Measurements from ENCODE around the gene SDK2. TPM values are rescaled to one million over a fixed set of nuclear protein-coding genes. Genes with fewer than 3 reads are reported as not detected.

SDK2 gene
- total RNA-seq, 2 donors from 2014 or later, result 0.94 to 2.1 TPM

DNA sequence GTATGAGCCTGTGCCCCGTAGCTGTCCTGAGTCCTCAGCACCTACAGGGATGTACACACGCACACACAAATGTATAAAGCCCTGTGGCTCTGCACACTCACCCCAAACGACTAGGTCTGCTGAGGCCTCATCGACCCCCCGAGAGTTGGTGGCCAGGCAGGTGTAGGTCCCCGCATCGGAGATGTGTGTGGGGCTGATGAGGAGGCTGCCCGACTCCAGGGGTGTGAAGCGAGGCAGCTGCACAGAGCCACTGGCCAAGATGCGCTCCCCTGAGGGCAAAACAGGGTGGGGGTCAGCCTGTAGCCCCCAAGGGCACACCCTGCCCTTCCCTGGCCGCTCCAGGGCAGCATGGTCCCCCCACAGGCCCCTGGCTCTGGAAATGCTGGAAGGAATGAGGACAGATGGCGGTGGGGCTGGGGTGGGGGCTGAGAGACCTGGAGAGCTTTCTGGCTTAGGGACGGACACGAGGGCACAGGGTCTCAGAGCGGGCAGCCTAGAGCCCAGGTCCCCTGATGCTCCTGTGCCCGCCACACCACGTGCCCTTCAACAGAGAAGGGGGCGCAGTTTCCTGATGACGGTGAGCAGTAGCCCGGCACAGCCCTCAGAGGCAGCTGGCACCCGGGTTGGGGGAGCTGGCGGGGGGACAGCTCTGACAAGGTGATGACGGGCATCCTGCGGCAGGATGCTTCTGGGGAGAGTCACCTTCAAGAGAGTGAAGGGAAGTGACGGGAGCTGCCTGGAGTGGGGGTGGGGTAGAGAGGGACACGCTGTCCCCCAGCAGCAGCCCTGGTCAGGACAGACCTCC is 212.6 kb downstream of the SDK2 start:
- intact Hi-C loops (cut with DNase I), result loop anchor here (5.0 to 10.0 kb wide), 2 partner anchors 211 to 743 kb away; partner anchors contain the start of gene SDK2 (in 1 of the 2)
- ATAC-seq, result peak in 1 of 2 donors; percentile 50
- no peak for DNase-seq

DNA sequence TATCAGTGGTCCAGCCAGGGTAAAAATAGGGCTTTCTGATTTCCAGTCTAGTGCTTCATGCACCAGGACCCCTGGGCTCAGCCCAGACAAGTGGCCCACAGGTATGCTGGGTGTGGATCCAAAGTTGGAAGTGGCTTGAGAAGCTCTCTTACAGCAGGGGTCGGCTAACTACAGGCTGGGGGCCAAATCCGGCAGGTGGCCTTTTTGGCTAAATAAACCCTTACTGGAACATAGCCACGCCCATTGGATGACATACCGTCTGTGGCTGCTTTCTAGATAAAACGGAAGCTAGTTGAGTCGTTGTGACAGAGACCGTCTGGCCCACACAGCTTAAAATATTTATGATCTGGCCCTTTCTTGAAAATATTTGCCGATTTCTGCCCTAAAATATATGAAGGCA is 213.4 kb downstream of the SDK2 start:
- DNase-seq (no peak), ATAC-seq (peak in 1 of 2 donors; percentile 42)
- intact Hi-C loops (cut with DNase I), result loop anchor here (5.0 to 10.0 kb wide), 2 partner anchors 211 to 744 kb away; partner anchors contain the start of gene SDK2 (in 1 of the 2)

DNA sequence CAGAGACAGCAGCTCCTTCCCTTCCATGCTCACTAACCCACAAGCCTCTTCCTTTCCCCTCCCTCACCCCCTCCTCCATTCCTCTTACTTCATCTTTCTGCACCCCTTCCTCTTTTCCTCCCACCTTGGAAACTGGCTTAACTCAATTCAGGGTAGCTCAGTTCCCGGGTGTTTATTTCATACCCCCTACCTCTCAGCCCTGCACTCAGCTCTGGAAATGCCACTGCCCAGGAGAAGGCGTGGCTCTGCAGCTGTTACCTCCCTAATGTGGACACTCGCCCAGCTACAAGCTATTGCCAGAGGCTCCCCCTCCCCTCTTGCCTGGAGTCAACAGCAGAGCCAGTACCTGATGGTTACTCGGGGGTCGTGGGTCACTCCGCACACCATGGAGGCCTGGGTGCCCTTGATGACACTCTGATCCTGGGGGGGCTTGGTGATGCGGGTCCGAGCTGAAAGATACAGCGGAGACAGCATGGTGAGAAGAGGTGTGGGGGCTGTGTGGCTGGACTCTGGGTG is 214.0 kb downstream of the SDK2 start:
- ATAC-seq (no peak), DNase-seq (no peak)
- intact Hi-C loops (cut with DNase I), result loop anchor here (5.0 to 10.0 kb wide), 2 partner anchors 212 to 745 kb away; partner anchors contain the start of gene SDK2 (in 1 of the 2)

DNA sequence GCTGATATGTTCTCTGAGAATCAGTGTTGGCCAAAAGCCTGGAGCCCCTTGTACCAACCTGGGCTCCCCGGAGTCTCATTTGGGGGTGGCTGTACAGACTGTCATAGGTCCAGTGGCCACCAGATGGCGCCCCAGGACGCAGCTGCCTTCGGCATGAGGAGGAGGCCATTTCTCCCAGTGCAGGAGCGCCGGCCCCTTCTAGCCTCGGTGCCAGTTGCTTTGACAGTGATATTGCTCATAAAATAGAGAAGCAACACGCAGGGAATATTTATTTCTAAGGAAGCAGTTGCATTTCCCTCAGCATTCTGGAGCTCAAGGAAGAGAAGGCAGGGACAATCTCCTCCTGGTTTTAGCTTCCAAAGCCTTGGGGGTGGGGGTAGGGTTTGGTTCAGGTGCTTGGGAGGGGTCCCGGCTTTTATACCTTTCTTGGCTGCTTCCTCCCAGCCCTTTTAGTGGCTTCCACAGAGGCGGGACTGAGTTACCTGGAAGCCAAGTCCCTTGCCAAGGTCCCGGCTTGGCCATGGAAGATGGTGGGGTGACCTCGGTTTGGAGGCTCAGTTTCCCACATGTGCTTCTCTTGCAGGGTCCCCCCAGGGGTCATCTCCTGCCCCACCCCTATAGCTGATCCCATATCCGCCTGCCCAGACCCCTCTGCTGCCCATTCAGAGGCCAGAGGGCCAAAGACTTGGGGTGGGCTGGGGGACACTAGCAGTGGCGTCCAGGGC is 214.6 kb downstream of the SDK2 start:
- ATAC-seq (peak; percentile 89 to 93), DNase-seq (peak; percentile 92)
- intact Hi-C loops (cut with DNase I), result loop anchor here (1.0 to 10.0 kb wide), 7 partner anchors 213 to 747 kb away; partner anchors contain the start of gene SDK2 (in 1 of the 2)

DNA sequence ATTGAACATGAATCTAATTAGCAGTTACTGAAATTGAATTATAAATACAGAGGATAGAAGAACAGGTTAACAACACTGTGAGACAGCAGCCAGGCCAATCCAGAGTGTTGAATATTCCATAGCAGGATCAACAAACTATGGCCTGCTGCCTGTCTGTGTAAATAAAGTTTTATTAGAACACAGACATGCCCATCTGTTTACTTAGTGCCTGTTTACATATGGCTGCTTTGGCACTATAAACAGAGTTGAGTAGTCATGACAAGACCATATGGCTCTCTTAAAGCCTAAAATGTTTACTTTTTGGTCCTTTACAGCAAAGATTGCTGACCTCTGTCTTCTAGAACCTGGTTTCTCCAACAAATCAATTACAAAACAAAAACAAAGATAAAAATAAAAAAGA is 217.0 kb downstream of the SDK2 start:
- ATAC-seq, result no peak

DNA sequence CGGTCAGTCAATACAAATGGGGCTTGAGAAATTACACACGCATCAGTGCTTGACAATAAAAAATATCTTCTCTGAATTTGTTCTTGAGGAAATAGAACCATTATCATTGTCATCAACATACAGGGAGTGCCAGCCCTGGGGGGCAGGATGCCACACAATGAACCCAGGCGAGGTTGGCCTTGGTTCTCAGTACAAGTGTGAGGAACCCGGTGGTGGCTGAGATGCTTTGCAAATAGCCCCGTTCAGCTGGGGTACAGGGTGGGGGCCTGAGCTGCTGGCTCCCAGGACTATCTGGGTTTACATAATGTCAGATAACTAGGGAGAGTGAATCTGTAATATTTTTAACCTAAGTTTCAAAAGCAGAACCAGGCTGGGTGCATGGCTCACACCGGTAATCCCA is 219.7 kb downstream of the SDK2 start:
- ATAC-seq (no peak), DNase-seq (no peak)
- intact Hi-C loops (cut with DNase I), result loop anchor here in 1 of 2 donors (10.0 kb wide), 1 partner anchor 290 kb away; no protein-coding TSS in a partner anchor

More for the DNA sequence above, 217.0 kb downstream of the SDK2 start:
- DNase-seq, result no peak
- intact Hi-C loops (cut with DNase I), result loop anchor here (5.0 to 10.0 kb wide), 3 partner anchors 220 to 530 kb away; no protein-coding TSS in a partner anchor

DNA sequence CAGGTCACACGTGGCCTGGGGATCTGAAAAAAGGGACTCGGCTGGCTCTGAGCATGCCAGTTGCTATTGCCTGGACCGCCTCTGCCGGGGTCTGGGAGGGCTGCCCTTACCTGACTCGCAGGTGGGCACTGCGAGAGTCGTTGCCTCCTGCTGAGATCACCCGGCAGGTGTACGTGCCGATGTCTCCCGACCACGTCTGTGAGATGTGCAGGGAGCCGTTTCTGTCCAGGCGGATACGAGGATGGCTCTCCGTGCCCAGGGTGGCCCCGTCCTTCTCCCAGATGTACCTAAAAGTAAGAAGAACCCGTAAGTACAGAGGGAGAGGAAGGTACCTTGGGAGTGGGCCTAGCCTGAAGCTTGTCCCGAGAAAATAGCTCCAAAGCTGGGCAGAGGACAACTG is 220.4 kb downstream of the SDK2 start:
- no peak for DNase-seq
- intact Hi-C loops (cut with DNase I), result loop anchor here in 1 of 2 donors (10.0 kb wide), 1 partner anchor 291 kb away; no protein-coding TSS in a partner anchor

DNA sequence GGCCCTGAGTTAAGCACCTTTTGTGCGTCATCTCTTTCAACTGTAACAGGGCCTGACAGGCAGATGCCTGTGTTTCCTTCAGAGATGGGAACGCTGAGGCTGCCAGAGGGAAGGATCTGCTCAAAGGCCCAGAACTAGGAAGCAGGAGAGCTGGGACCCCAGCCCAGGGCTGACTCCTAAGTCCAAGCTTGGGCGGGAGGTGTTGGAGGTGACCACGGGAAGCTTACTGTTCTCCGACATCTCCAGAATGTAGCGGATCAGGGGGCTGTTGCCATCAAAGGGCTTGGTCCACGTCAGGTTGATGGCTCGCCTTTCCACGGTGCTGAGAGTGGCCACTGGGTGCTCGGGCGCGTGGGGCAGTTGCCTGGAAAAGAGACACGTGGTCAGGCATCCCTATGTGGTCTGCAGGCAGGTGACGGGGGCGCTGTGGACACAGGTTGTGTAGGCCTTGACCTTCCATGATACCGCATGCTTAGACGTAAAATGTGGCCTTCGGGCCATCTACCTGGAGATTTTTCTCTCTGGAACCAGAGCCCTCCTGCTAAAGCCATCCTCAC is 221.0 kb downstream of the SDK2 start:
- intact Hi-C loops (cut with DNase I), result loop anchor here in 1 of 2 donors (10.0 kb wide), 1 partner anchor 292 kb away; no protein-coding TSS in a partner anchor
- DNase-seq, result no peak

More for the DNA sequence above, 220.4 kb downstream of the SDK2 start:
- no peak for ATAC-seq

DNA sequence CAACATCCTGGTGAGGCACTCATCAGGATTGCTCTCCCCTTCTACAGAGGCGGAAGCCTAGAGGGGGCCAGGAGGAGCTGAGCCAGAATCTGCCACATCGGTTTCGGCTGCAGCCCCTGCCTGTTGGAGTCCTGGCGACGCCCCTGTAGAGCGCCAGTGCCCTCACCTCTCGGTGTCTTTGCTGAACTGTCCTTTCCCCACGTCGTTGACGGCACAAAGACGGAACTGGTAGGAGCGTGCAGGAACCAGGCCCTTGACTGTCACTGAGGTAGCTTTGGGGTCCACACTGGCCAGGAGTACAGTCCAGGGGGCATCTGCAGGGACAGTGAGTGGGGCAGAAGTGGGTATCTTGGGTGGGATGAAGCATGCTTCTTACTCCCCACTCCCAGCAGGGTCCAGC is 222.1 kb downstream of the SDK2 start:
- ATAC-seq (no peak), DNase-seq (no peak)
- intact Hi-C loops (cut with DNase I), result loop anchor here in 1 of 2 donors (10.0 kb wide), 1 partner anchor 293 kb away; no protein-coding TSS in a partner anchor

More for the DNA sequence above, 221.0 kb downstream of the SDK2 start:
- ATAC-seq, result no peak

DNA sequence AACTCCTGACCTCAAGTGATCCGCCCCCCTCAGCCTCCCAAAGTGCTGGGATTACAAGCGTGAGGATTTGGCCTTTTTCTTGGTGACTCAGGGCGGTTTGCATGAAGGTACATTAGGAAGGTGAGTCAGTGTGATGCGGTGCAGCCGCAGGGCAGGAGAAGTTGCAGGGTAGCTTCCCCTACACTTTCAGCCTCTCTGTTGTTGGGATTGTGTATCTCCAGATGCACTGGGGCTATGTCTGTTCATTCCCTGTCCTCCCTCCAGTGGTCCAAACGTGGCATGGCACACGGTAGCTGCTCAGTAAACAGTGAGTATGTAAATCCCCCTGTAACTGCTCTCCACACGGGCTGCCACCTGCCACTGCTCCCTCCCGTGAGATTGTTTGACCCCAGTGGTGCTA is 223.3 kb downstream of the SDK2 start:
- no peak for DNase-seq
- intact Hi-C loops (cut with DNase I), result loop anchor here in 1 of 2 donors (10.0 kb wide), 1 partner anchor 294 kb away; no protein-coding TSS in a partner anchor

DNA sequence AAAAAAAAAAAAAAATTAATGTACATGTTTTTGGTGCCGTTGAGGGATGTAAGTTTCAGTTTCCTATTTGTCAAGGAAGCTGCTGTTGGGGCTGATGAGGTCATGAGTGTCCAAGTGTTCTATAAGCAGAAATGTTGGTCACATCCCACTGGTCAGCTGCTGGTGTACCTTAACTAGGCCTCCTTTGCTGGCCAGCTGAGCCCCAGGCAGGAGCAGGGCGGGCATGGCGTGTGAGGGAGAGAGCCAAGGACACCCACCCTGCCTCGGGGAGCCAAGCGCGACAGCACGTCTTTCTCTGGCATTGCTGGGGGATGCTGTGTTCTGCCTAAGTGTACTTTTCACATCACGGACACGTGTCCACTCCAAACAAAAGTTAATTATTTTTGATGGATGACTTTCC is 224.4 kb downstream of the SDK2 start:
- DNase-seq (no peak), ATAC-seq (no peak)
- intact Hi-C loops (cut with DNase I), result loop anchor here in 1 of 2 donors (10.0 kb wide), 1 partner anchor 295 kb away; no protein-coding TSS in a partner anchor

More for the DNA sequence above, 223.3 kb downstream of the SDK2 start:
- ATAC-seq, result no peak

DNA sequence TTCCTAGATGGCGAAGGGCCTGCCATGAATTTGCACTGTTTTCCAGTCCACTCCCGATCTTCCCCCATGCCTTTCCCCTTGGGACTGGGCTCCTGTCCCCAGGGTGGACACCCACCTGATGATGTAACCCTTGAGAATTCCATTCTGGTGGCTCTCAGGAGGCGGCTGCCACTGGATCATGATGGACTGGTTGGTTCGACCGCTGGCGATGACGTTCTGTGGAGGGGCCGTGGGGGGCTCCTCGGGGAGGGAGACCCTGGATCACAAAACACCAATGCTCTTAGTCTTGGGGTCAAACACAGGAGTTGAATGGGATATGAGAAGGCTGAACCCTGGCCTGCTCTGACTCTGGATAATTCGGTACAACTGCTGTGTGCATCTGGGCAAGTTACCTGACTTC is 225.2 kb downstream of the SDK2 start:
- no peak for DNase-seq
- no peak for ATAC-seq
- intact Hi-C loops (cut with DNase I), result no loop called here

DNA sequence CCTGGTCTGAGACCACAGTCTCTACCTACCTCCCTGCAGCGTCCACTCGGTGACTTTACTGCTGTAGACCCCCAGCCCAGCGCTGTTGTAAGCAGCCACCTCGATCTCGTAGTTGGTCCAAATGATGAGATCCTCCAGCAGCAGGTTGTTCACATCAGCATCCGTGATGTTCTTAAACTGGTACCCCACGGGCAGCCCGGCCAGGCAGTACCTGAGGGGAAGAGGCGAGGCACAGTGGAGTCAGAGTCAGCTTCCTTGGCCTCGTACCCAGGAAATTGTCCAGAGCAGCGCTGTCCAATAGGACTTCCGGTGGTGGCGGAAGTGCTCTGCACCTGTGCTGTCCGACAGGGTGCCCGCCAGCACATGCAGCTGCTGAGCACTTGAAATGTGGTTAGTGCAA is 228.5 kb downstream of the SDK2 start:
- DNase-seq, result no peak
- no peak for ATAC-seq
- intact Hi-C loops (cut with DNase I), result no loop called here

DNA sequence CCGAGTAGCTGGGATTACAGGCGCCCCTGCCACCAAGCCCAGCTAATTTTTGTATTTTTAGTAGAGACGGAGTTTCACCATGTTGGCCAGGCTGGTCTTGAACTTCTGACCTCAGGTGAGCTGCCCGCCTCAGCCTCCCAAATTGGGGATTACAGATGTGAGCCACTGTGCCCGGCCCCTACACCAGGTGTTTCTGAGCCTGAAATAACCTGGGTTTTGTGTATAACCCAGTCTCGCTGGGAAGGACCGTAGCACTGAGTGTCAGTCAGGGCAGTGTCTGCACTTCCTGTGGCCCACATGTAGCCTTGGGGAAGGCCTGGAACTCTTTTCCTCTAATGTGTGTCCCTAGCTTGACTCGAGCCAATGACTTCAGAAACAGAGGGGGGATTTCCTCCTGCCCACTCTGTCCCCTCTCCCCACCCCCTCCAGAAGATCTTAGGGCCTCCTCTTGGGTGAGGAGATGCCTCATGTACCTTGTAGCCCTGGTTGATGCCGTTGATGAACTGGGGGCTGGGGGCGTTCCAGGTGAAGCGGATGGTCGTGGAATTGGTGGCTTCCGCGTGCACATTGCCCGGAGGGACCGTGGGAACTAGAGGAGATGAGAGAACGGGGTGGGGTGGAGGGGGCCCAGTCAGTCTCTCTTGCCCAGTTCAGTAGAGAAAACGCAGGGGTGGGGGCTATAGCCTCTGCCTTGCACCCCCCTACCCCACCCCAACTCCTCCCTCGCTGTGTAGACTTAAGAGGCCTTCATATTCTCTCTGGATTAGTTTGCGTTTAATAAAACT is 229.9 kb downstream of the SDK2 start:
- ATAC-seq (no peak), DNase-seq (no peak)
- intact Hi-C loops (cut with DNase I), result no loop called here

DNA sequence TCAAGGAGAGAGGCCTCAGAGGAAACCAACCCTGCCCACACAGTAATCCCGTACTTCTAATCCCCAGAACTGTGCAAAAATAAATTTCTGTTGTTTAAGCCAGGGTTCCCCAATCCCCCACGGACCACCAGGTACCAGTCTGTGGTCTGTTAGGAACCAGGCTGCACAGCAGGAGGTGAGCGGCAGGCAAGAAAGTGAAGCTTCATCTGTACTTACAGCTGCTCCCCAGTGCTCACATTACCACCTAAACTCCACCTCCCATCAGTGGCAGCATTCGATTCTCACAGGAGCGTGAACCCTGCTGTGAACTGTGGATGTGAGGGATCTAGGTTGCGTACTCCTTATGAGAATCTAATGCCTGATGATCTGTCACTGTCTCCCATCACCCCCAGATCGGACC is 231.3 kb downstream of the SDK2 start:
- intact Hi-C loops (cut with DNase I), result no loop called here
- no peak for DNase-seq
- ATAC-seq, result no peak

DNA sequence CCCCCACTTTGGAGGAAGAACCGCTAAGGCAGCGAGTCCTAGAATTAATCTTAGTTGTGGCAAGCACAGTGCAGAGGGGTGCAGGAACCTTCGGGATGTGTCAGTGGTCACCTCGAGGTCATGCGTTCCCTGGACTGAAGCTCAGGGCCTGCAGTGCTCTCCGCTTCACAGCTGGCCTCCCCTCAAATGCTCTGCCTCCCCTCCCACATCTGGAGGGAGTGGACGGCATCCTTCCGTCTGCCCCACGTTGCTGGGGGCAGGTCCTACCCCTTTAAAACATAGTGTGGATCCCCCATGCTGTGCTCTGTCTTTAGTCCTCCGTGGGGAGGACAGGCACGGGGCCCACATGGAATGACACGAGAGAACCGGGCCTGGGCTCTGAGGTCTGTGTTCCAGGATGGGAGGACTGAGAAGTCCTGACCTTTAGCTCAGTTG is 232.9 kb downstream of the SDK2 start:
- intact Hi-C loops (cut with DNase I), result no loop called here
- ATAC-seq (no peak), DNase-seq (no peak)

DNA sequence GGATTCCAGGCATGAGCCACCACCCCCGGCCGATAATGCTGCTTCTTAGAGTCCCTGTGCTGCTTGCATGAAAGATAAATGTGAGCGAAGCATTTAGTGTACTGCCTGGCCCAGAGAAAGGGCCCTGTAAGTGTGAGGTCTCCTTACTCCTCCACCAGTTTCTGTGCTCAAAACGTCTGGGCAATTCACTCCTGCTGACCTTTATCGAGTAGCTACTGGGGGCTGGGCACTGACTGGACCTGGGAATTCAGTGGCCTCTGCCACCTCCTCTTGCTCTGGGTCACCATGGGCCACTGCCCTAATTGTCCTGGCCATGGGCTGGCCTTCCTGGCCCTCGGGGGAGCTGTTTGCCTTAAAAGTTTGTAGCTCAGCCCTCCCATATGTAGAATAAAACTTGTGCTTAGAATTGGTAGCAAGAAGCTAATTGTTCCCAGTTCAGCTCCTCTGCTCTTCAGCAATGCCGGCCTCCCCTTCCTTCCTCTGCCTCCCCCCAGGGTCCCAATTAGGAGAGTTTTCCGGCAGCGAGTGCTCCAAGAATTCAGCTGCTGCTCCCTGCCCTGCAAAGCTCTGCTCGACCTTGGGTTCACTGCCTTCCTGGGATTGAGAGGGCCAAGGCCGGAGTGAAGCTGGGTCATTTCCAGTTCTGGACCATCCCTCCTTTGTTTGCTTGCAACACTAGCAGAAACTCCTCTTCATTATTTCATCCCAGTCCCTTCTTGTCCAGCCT is 233.5 kb downstream of the SDK2 start:
- intact Hi-C loops (cut with DNase I), result no loop called here
- DNase-seq, result no peak
- peak in 1 of 2 donors; percentile 63 for ATAC-seq

All from left cardiac atrium (tissue), 4 donors.